Tibial nerve (tissue), 4 donors: ENCODE data around the gene TSPAN15. TPM values are rescaled to one million over a fixed set of nuclear protein-coding genes. Genes with fewer than 3 reads are reported as not detected.
A peak's percentile ranks its signal among the peaks of the same experiment; 100 is the strongest.

ENCODE experiments used
- DNase-seq, 2 donors: peaks; one replicate each; pipeline ENCODE4 v3.0.0-alpha.2; 2019; ENCODE audit warnings: low spot score in 2 of 2
- H3K27ac ChIP-seq, 4 donors: fragments of 200-600 bp; sonication (generic) in 3 of 4; one replicate each; pipeline ENCODE4 v1.5.1; 2017 to 2019; ENCODE audit warnings: mild to moderate bottlenecking in 1 of 4
- H3K27me3 ChIP-seq, 2 donors: fragments of 200-600 bp; sonication (generic) in 1 of 2; one replicate each; pipeline versions ENCODE4 v1.5.1 to v1.6.0; 2017 to 2019
- H3K36me3 ChIP-seq, 3 donors: fragments of 200-600 bp; sonication (generic); one replicate each; pipeline ENCODE4 v1.5.1; 2018 to 2019
- H3K4me1 ChIP-seq, 4 donors: fragments of 200-600 bp; sonication (generic) in 3 of 4; one replicate each; pipeline ENCODE4 v1.5.1; 2017 to 2019
- H3K4me3 ChIP-seq, 4 donors: fragments of 200-600 bp; sonication (generic) in 3 of 4; one replicate each; pipeline ENCODE4 v1.5.1; 2017 to 2019; ENCODE audit warnings: mild to moderate bottlenecking in 1 of 4, moderate library complexity in 1 of 4
- H3K9me3 ChIP-seq, 4 donors: fragments of 200-600 bp; sonication (generic) in 3 of 4; one replicate each; pipeline ENCODE4 v1.5.1; 2017 to 2019
- EP300 ChIP-seq, 2 donors: sonication (generic); formaldehyde crosslinking; IDR thresholded peaks; one replicate each; pipeline ENCODE4 v1.6.1; 2017; ENCODE audit warnings: antibody characterized with exemption in 2 of 2, mild to moderate bottlenecking in 1 of 2
- POLR2A ChIP-seq, 2 donors: fragments of 450-650 bp; IDR thresholded peaks; one replicate each; pipeline ENCODE4 v1.6.1; 2017; ENCODE audit warnings: antibody characterized with exemption in 2 of 2, mild to moderate bottlenecking in 2 of 2, moderate library complexity in 2 of 2
- WGBS, 2 donors: methylation state at CpG; one replicate each; pipeline ENCODE4 v1.1.5; 2018; 5-methylcytosine and 5-hydroxymethylcytosine counted together
- total RNA-seq, 4 donors: library from RNA; depleted of rRNA; stranded (reverse); fragments of >200 nt; gene quantifications; one replicate each; pipeline ENCODE4 v1.1.0, GENCODE V29; 2016
- TF ChIP-seq, protein P1 (sequence below), 5 experiments: fragments of 200-600 bp in 3 of 5; fragments of 450-650 bp in 2 of 5; sonication (generic) in 3 of 5; IDR thresholded peaks; one replicate each; pipeline ENCODE4 v1.5.1; 2016 to 2019; ENCODE audit warnings: antibody characterized with exemption in 5 of 5, mild to moderate bottlenecking in 3 of 5, moderate library complexity in 2 of 5

Gene TSPAN15
- total RNA-seq, 4 donors from 2014 or later = 46.9 to 117 (median 92.7) TPM

DNA sequence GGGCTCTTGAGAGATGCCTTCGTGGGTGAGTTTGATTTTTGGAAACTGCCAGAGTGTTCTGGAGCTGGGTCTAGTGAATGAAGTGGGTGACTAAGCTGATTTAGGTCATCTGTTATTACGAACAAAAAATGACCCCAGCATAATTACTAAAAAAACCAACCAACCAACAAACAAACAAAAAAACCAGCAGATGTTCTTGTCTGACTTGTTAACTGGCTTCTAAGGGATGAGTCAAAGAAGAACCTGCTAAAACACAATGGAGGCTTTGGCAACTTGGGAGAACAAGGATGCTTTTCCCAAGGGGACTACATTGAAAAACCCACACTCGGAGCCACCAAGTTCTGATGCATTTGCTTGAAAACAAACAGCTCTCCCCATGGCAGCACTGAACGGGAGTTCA is 46.0 kb upstream of the TSPAN15 start:
- DNase-seq = no peak
- H3K27me3 ChIP-seq = no peaks in the 10 kb centered on the region
- H3K9me3 ChIP-seq = no peaks in the 10 kb centered on the region
- peaks cover 0 to 38% (median 25%) of the 10 kb centered on the region in 4 donors for H3K4me1 ChIP-seq
- no peak overlapping the region for H3K4me3 ChIP-seq
- H3K36me3 ChIP-seq = peaks cover 0 to 15% (median 0%) of the 10 kb centered on the region in 3 donors
- 33% methylated on average over 4 of the region's 4 CpGs for WGBS, 2 donors
- peak overlapping the region in 3 of 4 donors; percentile 7 to 95 (median 43) for H3K27ac ChIP-seq
- TF ChIP-seq EP300 (IDR thresholded peaks at IDR 0.05) (no peak), POLR2A (IDR thresholded peaks at IDR 0.05) (no peak)
- TF ChIP-seq, protein P1, sequence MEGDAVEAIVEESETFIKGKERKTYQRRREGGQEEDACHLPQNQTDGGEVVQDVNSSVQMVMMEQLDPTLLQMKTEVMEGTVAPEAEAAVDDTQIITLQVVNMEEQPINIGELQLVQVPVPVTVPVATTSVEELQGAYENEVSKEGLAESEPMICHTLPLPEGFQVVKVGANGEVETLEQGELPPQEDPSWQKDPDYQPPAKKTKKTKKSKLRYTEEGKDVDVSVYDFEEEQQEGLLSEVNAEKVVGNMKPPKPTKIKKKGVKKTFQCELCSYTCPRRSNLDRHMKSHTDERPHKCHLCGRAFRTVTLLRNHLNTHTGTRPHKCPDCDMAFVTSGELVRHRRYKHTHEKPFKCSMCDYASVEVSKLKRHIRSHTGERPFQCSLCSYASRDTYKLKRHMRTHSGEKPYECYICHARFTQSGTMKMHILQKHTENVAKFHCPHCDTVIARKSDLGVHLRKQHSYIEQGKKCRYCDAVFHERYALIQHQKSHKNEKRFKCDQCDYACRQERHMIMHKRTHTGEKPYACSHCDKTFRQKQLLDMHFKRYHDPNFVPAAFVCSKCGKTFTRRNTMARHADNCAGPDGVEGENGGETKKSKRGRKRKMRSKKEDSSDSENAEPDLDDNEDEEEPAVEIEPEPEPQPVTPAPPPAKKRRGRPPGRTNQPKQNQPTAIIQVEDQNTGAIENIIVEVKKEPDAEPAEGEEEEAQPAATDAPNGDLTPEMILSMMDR (IDR thresholded peaks at IDR 0.05) = no peak

DNA sequence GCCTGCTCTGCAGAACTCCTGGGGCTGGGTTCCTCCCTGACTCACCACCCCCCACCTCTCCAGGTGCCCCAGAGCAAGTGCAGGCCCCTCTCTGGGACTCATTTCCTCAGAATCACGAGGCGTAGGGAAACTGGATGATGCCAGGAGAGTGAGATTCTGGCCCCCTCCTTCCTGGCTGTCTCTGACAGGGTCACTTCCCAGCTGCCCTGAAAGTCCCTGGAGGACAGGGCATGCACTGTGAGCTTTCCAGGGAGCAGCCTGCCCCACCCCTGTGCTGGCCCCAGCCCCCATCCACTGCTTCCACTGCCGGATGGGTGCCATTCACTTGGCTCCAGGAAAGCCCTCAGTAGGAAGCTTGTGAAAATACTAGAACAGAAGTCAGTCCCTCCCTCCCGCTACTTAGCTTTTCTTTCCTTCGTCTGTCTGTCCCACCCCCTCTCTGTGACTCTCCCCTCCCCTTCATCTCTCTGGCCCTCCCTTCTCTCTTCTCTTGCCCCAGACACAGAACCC is 44.9 kb upstream of the TSPAN15 start:
- WGBS, 2 donors = 12 to 23% methylated on average over 5 of the region's 5 CpGs
- H3K27ac ChIP-seq = peak overlapping the region; percentile 36 to 95 (median 67)
- H3K36me3 ChIP-seq = peaks cover 0 to 4% (median 0%) of the 10 kb centered on the region in 3 donors
- H3K4me3 ChIP-seq = no peak overlapping the region
- TF ChIP-seq, protein P1 (IDR thresholded peaks at IDR 0.05) = no peak
- TF ChIP-seq POLR2A (IDR thresholded peaks at IDR 0.05) (no peak), EP300 (IDR thresholded peaks at IDR 0.05) (no peak)
- no peaks in the 10 kb centered on the region for H3K9me3 ChIP-seq
- no peaks in the 10 kb centered on the region for H3K27me3 ChIP-seq
- no peak for DNase-seq
- H3K4me1 ChIP-seq = peaks cover 0 to 38% (median 25%) of the 10 kb centered on the region in 4 donors

DNA sequence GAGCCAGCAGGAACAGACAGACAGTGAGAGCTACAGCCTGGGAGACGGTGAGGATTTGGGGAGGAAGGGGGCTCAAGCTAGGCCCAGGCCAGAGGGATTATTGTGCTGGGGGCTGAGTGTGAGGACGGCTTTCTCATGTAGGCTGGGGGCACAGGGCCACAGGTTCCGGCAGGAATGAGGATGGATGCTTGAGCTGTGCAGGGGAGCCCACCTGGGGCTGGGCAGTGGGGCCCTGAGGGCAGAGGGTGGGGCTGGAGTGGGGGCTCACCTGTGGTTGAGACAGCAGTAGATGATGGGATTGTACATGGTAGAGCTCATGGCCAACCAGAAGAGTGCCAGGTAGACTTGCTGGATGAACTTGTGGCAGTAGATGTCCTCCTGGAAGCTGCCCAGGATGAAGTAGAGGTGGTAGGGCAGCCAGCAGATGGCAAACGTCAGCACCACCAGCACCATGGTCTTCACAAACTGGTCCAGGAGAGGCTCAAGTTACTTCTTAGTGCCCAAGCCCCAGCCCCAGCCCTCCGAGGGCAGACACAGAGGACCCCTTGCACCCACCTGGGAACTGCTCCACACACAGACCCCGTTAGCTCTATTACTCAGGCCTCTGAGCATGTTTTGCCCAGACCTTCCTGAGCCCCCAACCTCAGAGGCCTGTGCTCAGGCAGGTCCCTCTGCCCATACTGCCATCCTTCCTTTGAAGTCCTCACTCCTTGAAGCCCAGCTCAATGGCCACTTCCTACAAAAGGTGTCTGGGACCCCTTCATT is 44.3 kb upstream of the TSPAN15 start:
- Histone ChIP-seq H3K27me3 (no peaks in the 10 kb centered on the region), H3K4me1 (peaks cover 0 to 38% (median 25%) of the 10 kb centered on the region in 4 donors), H3K36me3 (no peaks in the 10 kb centered on the region), H3K4me3 (no peak overlapping the region), H3K27ac (peak overlapping the region; percentile 17 to 95 (median 67)), H3K9me3 (no peaks in the 10 kb centered on the region)
- WGBS, 2 donors = 66 to 67% methylated on average over 4 to 6 of the region's 6 CpGs
- TF ChIP-seq, protein P1 (IDR thresholded peaks at IDR 0.05) = no peak
- TF ChIP-seq POLR2A (IDR thresholded peaks at IDR 0.05) (no peak), EP300 (IDR thresholded peaks at IDR 0.05) (no peak)
- DNase-seq = no peak

DNA sequence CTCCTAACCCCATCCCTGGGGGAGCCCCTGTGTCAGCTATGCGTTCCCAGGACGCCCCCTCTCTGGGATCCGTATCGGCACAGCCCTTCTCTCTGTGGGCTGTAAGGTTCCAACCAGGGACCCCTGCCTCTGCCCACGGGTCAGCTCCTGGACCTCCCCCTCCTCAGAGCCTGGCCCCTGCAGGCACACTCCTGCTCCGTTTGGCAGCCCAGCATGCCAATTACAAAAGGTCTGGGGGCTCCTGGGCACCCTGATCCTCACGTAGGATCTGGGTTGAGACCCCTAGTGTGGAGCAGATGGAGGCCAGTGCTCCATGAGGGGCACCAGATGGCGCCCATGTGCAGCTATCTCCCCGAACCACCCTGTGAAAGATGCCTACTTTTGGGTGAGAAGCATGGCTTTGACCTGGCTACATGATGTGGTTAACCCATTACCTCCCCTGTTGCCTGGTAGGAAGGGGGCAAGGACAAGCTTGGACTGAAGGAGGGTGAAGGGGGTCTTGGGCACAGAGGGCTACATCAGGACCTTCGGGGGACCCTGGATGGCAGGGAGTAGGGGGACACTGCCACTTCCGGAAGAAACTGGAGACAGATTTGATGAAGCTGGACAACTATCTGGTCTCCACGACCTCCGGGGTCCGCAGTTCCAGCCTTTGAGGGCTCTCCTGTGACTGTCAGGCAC is 43.5 kb upstream of the TSPAN15 start:
- DNase-seq = no peak
- no peaks in the 10 kb centered on the region for H3K27me3 ChIP-seq
- WGBS, 2 donors = 54 to 63% methylated on average over 13 to 14 of the region's 14 CpGs
- H3K36me3 ChIP-seq = no peaks in the 10 kb centered on the region
- H3K27ac ChIP-seq = peak overlapping the region; percentile 75 to 95 (median 88)
- TF ChIP-seq, protein P1 (IDR thresholded peaks at IDR 0.05) = peak in 1 of 5 experiments; percentile 27
- TF ChIP-seq EP300 (IDR thresholded peaks at IDR 0.05) = no peak
- H3K4me3 ChIP-seq = peak overlapping the region in 2 of 4 donors; percentile 31 to 56
- H3K4me1 ChIP-seq = peaks cover 0 to 38% (median 25%) of the 10 kb centered on the region in 4 donors
- no peaks in the 10 kb centered on the region for H3K9me3 ChIP-seq
